Glutamatergic neuron (in vitro differentiated cells): ENCODE data around the gene STH. TPM values are rescaled to one million over a fixed set of nuclear protein-coding genes. Genes with fewer than 3 reads are reported as not detected.
"Not testable (repeated sequence)": the region's sequence is repeated elsewhere in the genome, so short reads cannot be mapped to it uniquely, and the experiment has no call there.

Source experiments
- DNase-seq: peaks from one replicate; pipeline ENCODE4 v3.0.0; 2022
- H3K27ac Mint-ChIP-seq: one replicate; pipeline ENCODE4 v1.8.0; 2020; ENCODE audit warnings: mild to moderate bottlenecking, mixed read lengths, inconsistent platforms; ENCODE audit not compliant: unreplicated experiment
- H3K27me3 Mint-ChIP-seq: one replicate; pipeline ENCODE4 v1.8.0; 2020; ENCODE audit warnings: mild to moderate bottlenecking, moderate library complexity, mixed read lengths, inconsistent platforms; ENCODE audit not compliant: unreplicated experiment
- H3K36me3 Mint-ChIP-seq: one replicate; pipeline ENCODE4 v1.8.0; 2020; ENCODE audit warnings: mild to moderate bottlenecking, mixed read lengths, inconsistent platforms; ENCODE audit not compliant: unreplicated experiment
- H3K4me1 Mint-ChIP-seq: one replicate; pipeline ENCODE4 v1.8.0; 2020; ENCODE audit warnings: mild to moderate bottlenecking, low read depth, mixed read lengths, inconsistent platforms; ENCODE audit not compliant: unreplicated experiment
- H3K4me3 Mint-ChIP-seq: one replicate; pipeline ENCODE4 v1.8.0; 2020; ENCODE audit warnings: mild to moderate bottlenecking, mixed read lengths, inconsistent platforms; ENCODE audit not compliant: unreplicated experiment
- H3K9me3 Mint-ChIP-seq: one replicate; pipeline ENCODE4 v1.8.0; 2020; ENCODE audit warnings: mild to moderate bottlenecking, moderate library complexity, mixed read lengths, inconsistent platforms; ENCODE audit not compliant: unreplicated experiment
- total RNA-seq: library from RNA; stranded (reverse); fragmentation: NEBNext Ultra II Directional; extraction: Animal tissue kit (Norgen Biotek cat#: 25700); gene quantifications from one replicate; pipeline ENCODE4 v1.2.1, GENCODE V29; 2021; ENCODE audit not compliant: unreplicated experiment
- TF ChIP-seq, protein P1 (sequence below): fragments of 200-600 bp; sonication (generic); IDR thresholded peaks from one replicate; pipeline ENCODE4 v1.5.0; 2021; ENCODE audit not compliant: partially characterized antibody, unreplicated experiment

Gene STH
- total RNA-seq, 1 donor from 2014 or later = 4.1 TPM

- peaks cover 7% of the 10 kb centered on the region for H3K36me3 Mint-ChIP-seq
- no peaks in the 10 kb centered on the region for H3K4me1 Mint-ChIP-seq
- TF ChIP-seq, protein P1, sequence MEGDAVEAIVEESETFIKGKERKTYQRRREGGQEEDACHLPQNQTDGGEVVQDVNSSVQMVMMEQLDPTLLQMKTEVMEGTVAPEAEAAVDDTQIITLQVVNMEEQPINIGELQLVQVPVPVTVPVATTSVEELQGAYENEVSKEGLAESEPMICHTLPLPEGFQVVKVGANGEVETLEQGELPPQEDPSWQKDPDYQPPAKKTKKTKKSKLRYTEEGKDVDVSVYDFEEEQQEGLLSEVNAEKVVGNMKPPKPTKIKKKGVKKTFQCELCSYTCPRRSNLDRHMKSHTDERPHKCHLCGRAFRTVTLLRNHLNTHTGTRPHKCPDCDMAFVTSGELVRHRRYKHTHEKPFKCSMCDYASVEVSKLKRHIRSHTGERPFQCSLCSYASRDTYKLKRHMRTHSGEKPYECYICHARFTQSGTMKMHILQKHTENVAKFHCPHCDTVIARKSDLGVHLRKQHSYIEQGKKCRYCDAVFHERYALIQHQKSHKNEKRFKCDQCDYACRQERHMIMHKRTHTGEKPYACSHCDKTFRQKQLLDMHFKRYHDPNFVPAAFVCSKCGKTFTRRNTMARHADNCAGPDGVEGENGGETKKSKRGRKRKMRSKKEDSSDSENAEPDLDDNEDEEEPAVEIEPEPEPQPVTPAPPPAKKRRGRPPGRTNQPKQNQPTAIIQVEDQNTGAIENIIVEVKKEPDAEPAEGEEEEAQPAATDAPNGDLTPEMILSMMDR = peak; percentile 95
- H3K27me3 Mint-ChIP-seq = peaks cover 10% of the 10 kb centered on the region
- DNase-seq = peak; percentile 79
- H3K27ac Mint-ChIP-seq = peak overlapping the region; percentile 39
- peaks cover 7% of the 10 kb centered on the region for H3K9me3 Mint-ChIP-seq
- H3K4me3 Mint-ChIP-seq = peak overlapping the region; percentile 55
These were observed 3.4 kb downstream of the STH start for GRCh38 chr17:46002311-46002972.

GRCh38 chr17:46002973-46003316 is 3.9 kb downstream of the STH start:
- DNase-seq = no peak
- peaks cover 7% of the 10 kb centered on the region for H3K36me3 Mint-ChIP-seq
- H3K9me3 Mint-ChIP-seq = peaks cover 7% of the 10 kb centered on the region
- TF ChIP-seq, protein P1 = no peak
- no peaks in the 10 kb centered on the region for H3K4me1 Mint-ChIP-seq
- no peak overlapping the region for H3K4me3 Mint-ChIP-seq
- no peak overlapping the region for H3K27ac Mint-ChIP-seq
- peaks cover 10% of the 10 kb centered on the region for H3K27me3 Mint-ChIP-seq

GRCh38 chr17:46003907-46004748 is 5.1 kb downstream of the STH start:
- Mint-ChIP-seq H3K4me3 (no peak overlapping the region), H3K27me3 (peaks cover 10% of the 10 kb centered on the region), H3K9me3 (peaks cover 7% of the 10 kb centered on the region), H3K4me1 (no peaks in the 10 kb centered on the region), H3K36me3 (peaks cover 7% of the 10 kb centered on the region), H3K27ac (no peak overlapping the region)
- no peak for DNase-seq
- TF ChIP-seq, protein P1 = no peak

DNA sequence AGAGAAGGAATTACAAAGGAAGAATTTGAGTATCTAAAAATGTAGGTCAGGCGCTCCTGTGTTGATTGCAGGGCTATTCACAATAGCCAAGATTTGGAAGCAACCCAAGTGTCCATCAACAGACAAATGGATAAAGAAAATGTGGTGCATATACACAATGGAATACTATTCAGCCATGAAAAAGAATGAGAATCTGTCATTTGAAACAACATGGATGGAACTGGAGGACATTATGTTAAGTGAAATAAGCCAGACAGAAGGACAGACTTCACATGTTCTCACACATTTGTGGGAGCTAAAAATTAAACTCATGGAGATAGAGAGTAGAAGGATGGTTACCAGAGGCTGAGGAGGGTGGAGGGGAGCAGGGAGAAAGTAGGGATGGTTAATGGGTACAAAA is 7.0 kb downstream of the STH start:
- H3K27ac Mint-ChIP-seq, H3K4me1 Mint-ChIP-seq, H3K27me3 Mint-ChIP-seq, H3K36me3 Mint-ChIP-seq, H3K4me3 Mint-ChIP-seq, DNase-seq, H3K9me3 Mint-ChIP-seq: not testable (repeated sequence)

- TF ChIP-seq, protein P1 = no peak
- no peaks in the 10 kb centered on the region for H3K4me1 Mint-ChIP-seq
- DNase-seq = no peak
- no peaks in the 10 kb centered on the region for H3K9me3 Mint-ChIP-seq
- H3K27me3 Mint-ChIP-seq = peaks cover 5% of the 10 kb centered on the region
- H3K4me3 Mint-ChIP-seq = no peak overlapping the region
- H3K36me3 Mint-ChIP-seq = peaks cover 7% of the 10 kb centered on the region
- no peak overlapping the region for H3K27ac Mint-ChIP-seq
These were observed 8.5 kb downstream of the STH start for GRCh38 chr17:46007461-46007965.
